Measurements from ENCODE around the gene ZNF30.
A peak's percentile ranks its signal among the peaks of the same experiment; 100 is the strongest.
"Not testable (repeated sequence)": the region's sequence is repeated elsewhere in the genome, so short reads cannot be mapped to it uniquely, and the experiment has no call there.

Gene ZNF30

GRCh38 chr19:34965505-34965904 lies 38.8 kb downstream of the ZNF30 start:
- H3K27ac ChIP-seq (ENCODE audit: extremely low read depth, low read depth, low read length); H3K9me3 ChIP-seq (ENCODE audit: control insufficient read depth, insufficient read depth, low read depth, low read length); H3K4me3 ChIP-seq (ENCODE audit: low read depth, low read length); POLR2A ChIA-PET: not testable (repeated sequence)
- Histone ChIP-seq H3K36me3 (ENCODE audit: control insufficient read depth in 2 of 2, insufficient read depth in 1 of 2, low read length in 2 of 2) (peaks cover 0 to 16% of the 10 kb centered on the region in 2 experiments; a peak in 2 of 3 replicates), H3K4me1 (ENCODE audit: control insufficient read depth, insufficient read depth, low read length) (peaks cover 16% of the 10 kb centered on the region)
- 0 out of 2 replicates have a peak, but pooled peaks have one; percentile 21 for TF ChIP-seq ZNF561 (tag by site-specific recombination; IDR thresholded peaks at IDR 0.05; ENCODE audit: borderline replicate concordance)
- peak; percentile 27 for TF ChIP-seq SETDB1 (IDR thresholded peaks at IDR 0.05; ENCODE audit: insufficient read length, low read length)
- TF ChIP-seq ZNF626 (tag by site-specific recombination; IDR thresholded peaks at IDR 0.05): peak; percentile 24; the same call in 1 of the 2 replicates
- CTCF ChIA-PET: interaction anchor here (0.6 to 6.3 kb wide), 4 partner anchors 8 to 617 kb away, joined by 3 to 52 read pairs (median 4); no protein-coding TSS in a partner anchor

- TF ChIP-seq YY1 (tag by site-specific recombination; IDR thresholded peaks at IDR 0.05) (no peak), SETDB1 (IDR thresholded peaks at IDR 0.05; ENCODE audit: insufficient read length, low read length) (peak; percentile 54)
- ChIA-PET POLR2A (interaction anchor here (1.3 kb wide), 1 partner anchor 41 kb away, joined by 3 read pairs; the partner anchor contains the start of gene ZNF30), CTCF (interaction anchor here (0.6 to 1.3 kb wide), 6 partner anchors 21 to 1696 kb away, joined by 3 to 13 read pairs (median 3); no protein-coding TSS in a partner anchor)
- H3K4me1 ChIP-seq (ENCODE audit: control insufficient read depth, insufficient read depth, low read length): peaks cover 9% of the 10 kb centered on the region
- H3K4me3 ChIP-seq (ENCODE audit: low read depth, low read length): no peak overlapping the region
- H3K9me3 ChIP-seq (ENCODE audit: control insufficient read depth, insufficient read depth, low read depth, low read length): peaks cover 4% of the 10 kb centered on the region; the same call in 1 of the 2 replicates
- H3K27ac ChIP-seq (ENCODE audit: extremely low read depth, low read depth, low read length): no peak overlapping the region
- no peaks in the 10 kb centered on the region for H3K36me3 ChIP-seq (ENCODE audit: control insufficient read depth in 2 of 2, insufficient read depth in 1 of 2, low read length in 2 of 2)
These were observed 40.8 kb downstream of the ZNF30 start for GRCh38 chr19:34967551-34967950.

- Histone ChIP-seq H3K9me3 (ENCODE audit: control insufficient read depth, insufficient read depth, low read depth, low read length) (peaks cover 4% of the 10 kb centered on the region; the same call in 1 of the 2 replicates), H3K36me3 (ENCODE audit: control insufficient read depth in 2 of 2, insufficient read depth in 1 of 2, low read length in 2 of 2) (no peaks in the 10 kb centered on the region), H3K4me3 (ENCODE audit: low read depth, low read length) (no peak overlapping the region), H3K27ac (ENCODE audit: extremely low read depth, low read depth, low read length) (no peak overlapping the region), H3K4me1 (ENCODE audit: control insufficient read depth, insufficient read depth, low read length) (no peaks in the 10 kb centered on the region; the same call in 1 of the 2 replicates)
- ChIA-PET POLR2A (no interaction called here), CTCF (interaction anchor here (1.2 to 1.3 kb wide), 3 partner anchors 43 to 145 kb away, joined by 3 to 4 read pairs (median 3); no protein-coding TSS in a partner anchor)
- TF ChIP-seq ZFP3 (tag by site-specific recombination; IDR thresholded peaks at IDR 0.05; ENCODE audit: low read depth): no peak
- TF ChIP-seq ZNF645 (tag by site-specific recombination; IDR thresholded peaks at IDR 0.05): no peak
- no peak for TF ChIP-seq PATZ1 (tag by site-specific recombination; IDR thresholded peaks at IDR 0.05)
- no peak for TF ChIP-seq ZNF23 (tag by site-specific recombination; IDR thresholded peaks at IDR 0.05; ENCODE audit: borderline replicate concordance)
- TF ChIP-seq PRDM1 (tag by site-specific recombination; IDR thresholded peaks at IDR 0.05): no peak
- TF ChIP-seq SP2 (tag by site-specific recombination; IDR thresholded peaks at IDR 0.05): no peak
- no peak for TF ChIP-seq ZNF776 (tag by site-specific recombination; IDR thresholded peaks at IDR 0.05; ENCODE audit: borderline replicate concordance)
- no peak for TF ChIP-seq ZNF837 (tag by site-specific recombination; IDR thresholded peaks at IDR 0.05)
- TF ChIP-seq ZNF366 (tag by site-specific recombination; conservative IDR thresholded peaks at IDR 0.05): no peak
- no peak for TF ChIP-seq ZBTB20 (tag by site-specific recombination; IDR thresholded peaks at IDR 0.05)
- no peak for TF ChIP-seq ZNF239 (tag by site-specific recombination; IDR thresholded peaks at IDR 0.05)
- TF ChIP-seq ZBTB17 (tag by site-specific recombination; IDR thresholded peaks at IDR 0.05): no peak
- no peak for TF ChIP-seq ZNF513 (tag by site-specific recombination; IDR thresholded peaks at IDR 0.05)
These were observed 43.0 kb downstream of the ZNF30 start for GRCh38 chr19:34969721-34970120.

- H3K9me3 ChIP-seq (ENCODE audit: control insufficient read depth, insufficient read depth, low read depth, low read length); H3K4me3 ChIP-seq (ENCODE audit: low read depth, low read length); H3K4me1 ChIP-seq (ENCODE audit: control insufficient read depth, insufficient read depth, low read length); H3K27ac ChIP-seq (ENCODE audit: extremely low read depth, low read depth, low read length); H3K36me3 ChIP-seq (ENCODE audit: control insufficient read depth in 2 of 2, insufficient read depth in 1 of 2, low read length in 2 of 2); POLR2A ChIA-PET: not testable (repeated sequence)
- CTCF ChIA-PET: interaction anchor here (1.1 to 4.5 kb wide), 5 partner anchors 14 to 144 kb away, joined by 3 to 53 read pairs (median 3); no protein-coding TSS in a partner anchor
These were observed 43.6 kb downstream of the ZNF30 start for GRCh38 chr19:34970185-34970780.
